Measurements from ENCODE around the gene PRRC2C. TPM values are rescaled to one million over a fixed set of nuclear protein-coding genes. Genes with fewer than 3 reads are reported as not detected.

Gene PRRC2C
- total RNA-seq, 4 donors from 2014 or later = 59.7 to 114 (median 88.0) TPM

DNA sequence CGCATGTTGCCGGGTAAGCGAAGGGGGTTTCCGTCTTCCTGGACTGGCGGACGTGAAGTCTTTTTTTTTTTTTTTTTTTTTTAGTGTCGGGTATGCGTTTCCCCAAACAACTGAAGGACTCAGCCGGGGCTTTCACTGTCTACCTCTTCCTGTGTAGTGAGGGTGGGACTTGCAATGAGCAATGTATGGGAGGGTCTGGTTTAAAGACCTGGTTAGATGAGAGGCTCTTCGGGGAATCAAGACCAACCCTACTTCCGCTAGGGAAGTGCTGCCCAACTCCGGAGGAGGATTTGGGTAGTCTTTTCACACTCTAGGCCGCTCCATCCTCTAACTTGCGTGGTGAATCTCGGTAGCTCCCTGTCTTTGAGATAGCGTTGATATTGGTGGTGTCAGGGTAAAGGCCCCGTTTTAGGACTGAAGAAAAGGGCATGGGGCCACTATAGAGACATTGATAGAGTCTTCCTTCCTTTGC lies 754 bp downstream of the PRRC2C start:
- WGBS, 2 donors = 0% methylated on average over 9 to 13 of the region's 17 CpGs
- Histone ChIP-seq H3K4me3 (peak overlapping the region; percentile 88 to 99 (median 94)), H3K9me3 (no peaks in the 10 kb centered on the region), H3K36me3 (peaks cover 0 to 6% (median 0%) of the 10 kb centered on the region in 3 donors), H3K4me1 (peaks cover 19 to 54% (median 31%) of the 10 kb centered on the region in 3 donors), H3K27me3 (no peaks in the 10 kb centered on the region), H3K27ac (peak overlapping the region; percentile 98 to 100 (median 100))
- intact Hi-C loops (cut with DNase I) = no loop called here
- no peak for DNase-seq
- TF ChIP-seq, protein P1, sequence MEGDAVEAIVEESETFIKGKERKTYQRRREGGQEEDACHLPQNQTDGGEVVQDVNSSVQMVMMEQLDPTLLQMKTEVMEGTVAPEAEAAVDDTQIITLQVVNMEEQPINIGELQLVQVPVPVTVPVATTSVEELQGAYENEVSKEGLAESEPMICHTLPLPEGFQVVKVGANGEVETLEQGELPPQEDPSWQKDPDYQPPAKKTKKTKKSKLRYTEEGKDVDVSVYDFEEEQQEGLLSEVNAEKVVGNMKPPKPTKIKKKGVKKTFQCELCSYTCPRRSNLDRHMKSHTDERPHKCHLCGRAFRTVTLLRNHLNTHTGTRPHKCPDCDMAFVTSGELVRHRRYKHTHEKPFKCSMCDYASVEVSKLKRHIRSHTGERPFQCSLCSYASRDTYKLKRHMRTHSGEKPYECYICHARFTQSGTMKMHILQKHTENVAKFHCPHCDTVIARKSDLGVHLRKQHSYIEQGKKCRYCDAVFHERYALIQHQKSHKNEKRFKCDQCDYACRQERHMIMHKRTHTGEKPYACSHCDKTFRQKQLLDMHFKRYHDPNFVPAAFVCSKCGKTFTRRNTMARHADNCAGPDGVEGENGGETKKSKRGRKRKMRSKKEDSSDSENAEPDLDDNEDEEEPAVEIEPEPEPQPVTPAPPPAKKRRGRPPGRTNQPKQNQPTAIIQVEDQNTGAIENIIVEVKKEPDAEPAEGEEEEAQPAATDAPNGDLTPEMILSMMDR (IDR thresholded peaks at IDR 0.05) = no peak
- TF ChIP-seq POLR2A (IDR thresholded peaks at IDR 0.05) = peak in 1 of 4 donors; percentile 8

DNA sequence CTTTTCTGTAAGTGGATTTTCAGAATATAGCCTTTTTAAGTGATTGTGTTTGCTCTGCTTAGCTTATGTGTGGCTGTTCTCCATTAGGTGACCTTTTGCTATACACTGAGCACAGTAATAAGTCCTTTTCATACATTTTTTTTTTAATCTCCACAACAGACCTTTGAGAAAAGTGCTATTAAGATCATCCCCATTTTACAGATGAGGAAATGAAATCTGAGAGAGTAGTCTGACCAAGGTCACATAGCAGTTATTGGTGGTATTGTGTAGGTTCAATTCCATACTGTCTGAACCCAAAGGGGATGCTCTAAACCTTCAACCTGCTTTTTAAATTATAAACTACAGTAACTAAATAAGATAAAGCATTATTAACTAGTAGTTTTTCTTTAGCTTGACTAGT lies 1.7 kb downstream of the PRRC2C start:
- Histone ChIP-seq H3K9me3 (no peaks in the 10 kb centered on the region), H3K4me3 (peak overlapping the region in 3 of 4 donors; percentile 88 to 99 (median 98)), H3K4me1 (peaks cover 19 to 61% (median 32%) of the 10 kb centered on the region in 3 donors), H3K27me3 (no peaks in the 10 kb centered on the region), H3K27ac (peak overlapping the region in 3 of 4 donors; percentile 98 to 100 (median 99)), H3K36me3 (peaks cover 0 to 10% (median 0%) of the 10 kb centered on the region in 3 donors)
- TF ChIP-seq, protein P1 (IDR thresholded peaks at IDR 0.05) = no peak
- no peak for TF ChIP-seq POLR2A (IDR thresholded peaks at IDR 0.05)
- no peak for DNase-seq
- intact Hi-C loops (cut with DNase I) = no loop called here

DNA sequence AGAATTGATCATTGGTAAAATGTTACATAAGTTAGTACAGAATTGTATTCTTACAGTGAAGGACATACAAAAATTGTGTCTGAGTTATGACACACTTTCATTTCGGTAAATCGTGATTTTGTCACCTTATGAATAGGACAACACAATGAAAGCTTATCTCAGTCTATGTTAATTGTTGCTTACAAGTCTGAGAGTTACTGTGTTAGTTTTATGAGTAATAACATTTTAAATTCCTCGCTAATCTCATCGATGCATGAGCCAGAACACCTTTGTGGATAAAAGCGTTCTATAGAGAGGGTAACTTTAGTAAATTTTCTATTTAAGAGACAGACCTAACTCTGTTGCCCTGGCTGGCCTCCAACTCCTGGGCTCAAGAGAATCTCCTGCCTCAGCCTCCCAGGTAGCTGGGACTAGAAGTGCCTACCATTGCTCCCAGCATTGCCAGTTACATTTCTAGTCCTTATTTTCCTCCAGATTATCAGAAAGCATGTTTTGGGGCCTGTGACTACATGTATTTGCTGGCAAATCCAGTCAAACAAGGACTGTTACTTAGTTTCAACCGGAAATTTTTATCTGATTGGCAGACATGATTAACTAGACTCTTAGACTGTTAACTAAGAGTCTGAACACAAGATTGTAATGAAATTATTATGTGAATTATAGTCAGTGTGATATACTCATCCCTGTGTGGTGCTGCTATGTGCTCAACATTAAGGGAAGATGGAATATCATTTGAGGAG lies 3.0 kb downstream of the PRRC2C start:
- DNase-seq = no peak
- intact Hi-C loops (cut with DNase I) = no loop called here
- no peaks in the 10 kb centered on the region for H3K27me3 ChIP-seq
- peak overlapping the region in 2 of 4 donors; percentile 60 to 98 for H3K27ac ChIP-seq
- TF ChIP-seq, protein P1 (IDR thresholded peaks at IDR 0.05) = no peak
- no peak for TF ChIP-seq POLR2A (IDR thresholded peaks at IDR 0.05)
- peaks cover 0 to 10% (median 0%) of the 10 kb centered on the region in 3 donors for H3K36me3 ChIP-seq
- WGBS, 2 donors = 35 to 41% methylated on average over 6 of the region's 6 CpGs
- peak overlapping the region in 3 of 4 donors; percentile 6 to 31 (median 18) for H3K4me3 ChIP-seq
- peaks cover 19 to 75% (median 37%) of the 10 kb centered on the region in 3 donors for H3K4me1 ChIP-seq
- H3K9me3 ChIP-seq = no peaks in the 10 kb centered on the region

DNA sequence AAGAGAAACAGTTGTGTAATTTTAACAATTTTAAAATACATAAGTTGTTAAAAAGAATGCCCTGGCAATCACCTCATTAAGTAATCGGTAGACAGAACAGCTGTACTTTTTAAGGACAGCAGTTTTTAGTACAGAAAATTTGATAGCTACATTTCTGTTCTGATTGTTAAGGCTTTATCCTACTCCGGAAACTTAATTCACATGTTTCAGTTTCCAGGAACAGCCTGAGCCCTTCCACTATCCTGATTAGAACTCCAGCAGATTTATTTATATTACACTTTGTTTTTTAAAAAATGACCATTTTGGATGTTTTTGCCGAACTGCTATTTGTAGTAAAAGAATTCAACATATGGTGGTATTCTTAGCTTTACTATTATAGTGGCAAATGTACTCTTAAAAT lies 8.7 kb downstream of the PRRC2C start:
- no peak for DNase-seq
- Histone ChIP-seq H3K4me3 (no peak overlapping the region), H3K27me3 (no peaks in the 10 kb centered on the region), H3K9me3 (no peaks in the 10 kb centered on the region), H3K27ac (no peak overlapping the region), H3K4me1 (peaks cover 0 to 94% (median 33%) of the 10 kb centered on the region in 3 donors), H3K36me3 (peaks cover 0 to 10% (median 0%) of the 10 kb centered on the region in 3 donors)
- intact Hi-C loops (cut with DNase I) = no loop called here
- no peak for TF ChIP-seq POLR2A (IDR thresholded peaks at IDR 0.05)
- TF ChIP-seq, protein P1 (IDR thresholded peaks at IDR 0.05) = no peak
- 48% methylated on average over 3 of the region's 3 CpGs for WGBS, 2 donors

DNA sequence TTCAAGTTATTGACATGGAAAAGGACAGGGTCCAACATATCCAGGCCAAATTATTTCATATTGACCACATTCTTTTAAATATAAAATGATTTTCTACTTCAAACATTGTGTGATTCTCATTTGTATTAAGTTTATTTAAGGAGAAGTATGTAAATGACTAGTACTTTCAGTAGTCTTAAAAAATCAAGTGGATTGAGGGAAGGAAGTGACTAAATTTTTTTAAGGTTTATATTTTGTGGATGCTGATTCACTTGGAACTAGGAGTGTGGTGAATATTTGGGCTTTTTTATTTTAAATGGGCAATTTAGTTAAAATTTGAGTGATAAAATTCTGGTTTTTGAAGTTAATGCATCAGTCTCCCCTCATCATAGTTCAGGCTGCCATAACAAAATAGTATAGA lies 10.1 kb downstream of the PRRC2C start:
- H3K9me3 ChIP-seq = no peaks in the 10 kb centered on the region
- intact Hi-C loops (cut with DNase I) = no loop called here
- no peak overlapping the region for H3K4me3 ChIP-seq
- H3K4me1 ChIP-seq = peaks cover 0 to 82% (median 20%) of the 10 kb centered on the region in 3 donors
- H3K36me3 ChIP-seq = peaks cover 0 to 17% (median 0%) of the 10 kb centered on the region in 3 donors
- H3K27me3 ChIP-seq = no peaks in the 10 kb centered on the region
- no peak for DNase-seq
- no peak overlapping the region for H3K27ac ChIP-seq
- TF ChIP-seq POLR2A (IDR thresholded peaks at IDR 0.05) = no peak
- TF ChIP-seq, protein P1 (IDR thresholded peaks at IDR 0.05) = no peak
